IMR-90 (cell line): ENCODE data around the gene MIEN1. TPM values are rescaled to one million over a fixed set of nuclear protein-coding genes. Genes with fewer than 3 reads are reported as not detected.

Experiments used
- ATAC-seq: fragments of 200-7000 bp; cut with Tn5 transposase; 2 replicates; pipeline ENCODE4 v1.9.1; 2020; ENCODE audit warnings: low read depth, mild to moderate bottlenecking, moderate library complexity
- BruUV-seq: library from RNA; stranded (reverse); fragments of 400-500 nt; replicated peaks from 2 replicates; lab custom pipeline; 2021; lab: Mats Ljungman, UMichigan
- CTCF ChIA-PET: fragments of 300-600 bp; formaldehyde crosslinking; extraction: SDS; loops from one replicate; lab custom pipeline; 2021; ENCODE audit warnings: antibody characterized with exemption; lab: Yijun Ruan, JAX
- POLR2A ChIA-PET: fragments of 300-600 bp; sonication (Branson Sonifier 250); formaldehyde crosslinking; loops from one replicate; lab custom pipeline; 2022; ENCODE audit warnings: antibody characterized with exemption; ENCODE audit not compliant: unreplicated experiment; lab: Charles Lee
- DNase-seq: peaks from one replicate; pipeline ENCODE4 v3.0.0; 2013
- H2AFZ ChIP-seq: replicated peaks from 2 replicates; pipeline ENCODE3; 2013; ENCODE audit warnings: low read length, mild to moderate bottlenecking; ENCODE audit not compliant: poor library complexity
- H2AK5ac ChIP-seq: 2 replicates; pipeline ENCODE4 v1.6.1; 2013; ENCODE audit warnings: low read depth, low read length, inconsistent platforms
- H2AK9ac ChIP-seq: replicated peaks from 2 replicates; pipeline ENCODE3; 2013; ENCODE audit warnings: mild to moderate bottlenecking, low read depth, low read length, moderate library complexity; ENCODE audit not compliant: poor library complexity
- H2BK120ac ChIP-seq: 2 replicates; pipeline ENCODE4 v1.6.1; 2013; ENCODE audit warnings: low read depth, low read length, inconsistent platforms
- H2BK15ac ChIP-seq: 3 replicates; pipeline ENCODE4 v1.6.1; 2013; ENCODE audit warnings: low read depth, low read length, inconsistent platforms
- H2BK20ac ChIP-seq: 2 replicates; pipeline ENCODE4 v1.6.1; 2013; ENCODE audit warnings: low read depth, mild to moderate bottlenecking, inconsistent platforms, low read length, moderate library complexity
- H2BK5ac ChIP-seq: 2 replicates; pipeline ENCODE4 v1.6.1; 2013; ENCODE audit warnings: mild to moderate bottlenecking, low read depth, low read length, inconsistent platforms; ENCODE audit not compliant: poor library complexity, severe bottlenecking
- H3K14ac ChIP-seq: replicated peaks from 2 replicates; pipeline ENCODE4 v1.6.1; 2013; ENCODE audit warnings: low read depth, low read length, inconsistent platforms
- H3K18ac ChIP-seq: 2 replicates; pipeline ENCODE4 v1.6.1; 2013; ENCODE audit warnings: low read depth, low read length, control low read depth
- H3K23ac ChIP-seq: 2 replicates; pipeline ENCODE4 v1.6.1; 2013; ENCODE audit warnings: low read depth, low read length, inconsistent platforms
- H3K27ac ChIP-seq: 2 replicates; pipeline ENCODE4 v1.5.1; 2013; ENCODE audit warnings: mild to moderate bottlenecking, control low read depth, low read length; ENCODE audit not compliant: insufficient read depth
- H3K27me3 ChIP-seq: 2 replicates; pipeline ENCODE4 v1.6.1; 2013; ENCODE audit warnings: low read length; ENCODE audit not compliant: control insufficient read depth, insufficient read depth
- H3K36me3 ChIP-seq: 2 replicates; pipeline ENCODE4 v1.6.1; 2013; ENCODE audit warnings: low read length, mixed read lengths; ENCODE audit not compliant: control insufficient read depth, insufficient read depth
- H3K4ac ChIP-seq: 2 replicates; pipeline ENCODE4 v1.6.1; 2013; ENCODE audit warnings: low read depth, low read length, inconsistent platforms
- H3K4me1 ChIP-seq: 2 replicates; pipeline ENCODE4 v1.6.1; 2013; ENCODE audit warnings: low read length, mixed read lengths; ENCODE audit not compliant: control insufficient read depth, insufficient read depth
- H3K4me2 ChIP-seq: 2 replicates; pipeline ENCODE4 v1.6.1; 2013; ENCODE audit warnings: low read depth, mild to moderate bottlenecking, control low read depth, low read length, moderate library complexity
- H3K4me3 ChIP-seq: 2 replicates; pipeline ENCODE4 v1.5.1; 2013; ENCODE audit warnings: low read depth, mild to moderate bottlenecking, control low read depth, low read length, moderate library complexity; ENCODE audit not compliant: insufficient read depth
- H3K56ac ChIP-seq: 2 replicates; pipeline ENCODE4 v1.6.1; 2013; ENCODE audit warnings: low read length, inconsistent platforms; ENCODE audit not compliant: insufficient read depth; ENCODE audit errors: extremely low read depth
- H3K79me1 ChIP-seq, 2 experiments: 2 replicates each; pipeline ENCODE4 v1.6.1; 2013; ENCODE audit warnings: low read length in 2 of 2, inconsistent platforms in 1 of 2, low read depth in 1 of 2
- H3K9ac ChIP-seq: 2 replicates; pipeline ENCODE4 v1.6.1; 2013; ENCODE audit warnings: low read depth, low read length, control low read depth
- H3K9me1 ChIP-seq: 2 replicates; pipeline ENCODE4 v1.6.1; 2013; ENCODE audit warnings: low read length, inconsistent platforms; ENCODE audit not compliant: insufficient read depth
- H3K9me3 ChIP-seq: 2 replicates; pipeline ENCODE4 v1.6.1; 2013; ENCODE audit warnings: low read length; ENCODE audit not compliant: control insufficient read depth, insufficient read depth
- H4K20me1 ChIP-seq: 2 replicates; pipeline ENCODE4 v1.6.1; 2013; ENCODE audit warnings: low read length, inconsistent platforms; ENCODE audit not compliant: insufficient read depth
- H4K5ac ChIP-seq: 2 replicates; pipeline ENCODE4 v1.6.1; 2013; ENCODE audit warnings: mild to moderate bottlenecking, low read depth, low read length, control low read depth
- H4K8ac ChIP-seq, 2 experiments: 2 replicates each; pipeline ENCODE4 v1.6.1; 2013; ENCODE audit warnings: low read depth in 2 of 2, low read length in 2 of 2, control low read depth in 1 of 2, inconsistent platforms in 1 of 2
- H4K91ac ChIP-seq: 2 replicates; pipeline ENCODE4 v1.6.1; 2013; ENCODE audit warnings: low read depth, low read length, inconsistent platforms; ENCODE audit not compliant: insufficient read depth
- MAFK ChIP-seq: IDR thresholded peaks from 2 replicates; pipeline ENCODE4 v1.6.1; 2012; ENCODE audit warnings: low read depth, low read length, improper control_type of control experiment
- RFX5 ChIP-seq: IDR thresholded peaks from 2 replicates; pipeline ENCODE4 v1.8.0; 2012; ENCODE audit warnings: low read depth, mild to moderate bottlenecking, low read length, moderate library complexity
- WGBS, 2 experiments: methylation state at CpG; one replicate each; pipeline versions ENCODE4 v1.1.5 to v1.1.7; 2013; ENCODE audit warnings: missing lambda C conversion rate in 2 of 2; ENCODE audit not compliant: insufficient read length in 1 of 2; ENCODE audit errors: extremely low coverage in 2 of 2; 5-methylcytosine and 5-hydroxymethylcytosine counted together
- dilution Hi-C: fragments of 300-500 bp; cut with HindIII; formaldehyde crosslinking; loops from one replicate; pipeline ENCODE4 v1.14.3; 2018; ENCODE audit warnings: low sequenced_read_pairs; ENCODE audit not compliant: unreplicated experiment
- in situ Hi-C: fragments of 300-500 bp; cut with MboI; formaldehyde crosslinking; loops from 3 replicates; pipeline ENCODE4 v1.14.3; 2019; ENCODE audit warnings: low sequenced_read_pairs, inconsistent platforms, mixed read lengths
- intact Hi-C: fragments of 100-400 bp; cut with micrococcal nuclease; formaldehyde crosslinking; loops from 2 replicates; pipeline ENCODE4 v1.10.0; 2022
- polyA plus RNA-seq, 3 experiments: library from polyadenylated mRNA; depleted of rRNA; stranded (reverse); fragments of >200 nt; gene quantifications; 2 replicates each; pipeline ENCODE4 v1.2.3, GENCODE V29; 2012; ENCODE audit warnings: low replicate concordance in 1 of 3
- total RNA-seq: library from RNA; depleted of rRNA; stranded (reverse); fragments of >200 nt; gene quantifications from 2 replicates; pipeline ENCODE4 v1.2.3, GENCODE V29; 2012

MIEN1 gene
- total and polyA plus RNA-seq, 2 of the 4 experiments (the other 2 are of a cell fraction), result 20.3 to 75.6 TPM

- POLR2A ChIA-PET, result no interaction called here
- intact Hi-C loops, result no loop called here
- ATAC-seq, result no peak
- Histone ChIP-seq H3K14ac (no peak overlapping the region), H2BK120ac (no peak overlapping the region), H2BK5ac (no peak overlapping the region), H2AK9ac (no peak overlapping the region), H3K79me1 (no peaks in the 10 kb centered on the region), H3K23ac (no peak overlapping the region), H2BK20ac (no peak overlapping the region), H3K9me1 (0 out of 2 replicates have a peak, but pooled peaks cover 6% of the 10 kb centered on the region), H3K9me3 (no peaks in the 10 kb centered on the region), H2AFZ (no peak overlapping the region), H3K56ac (no peak overlapping the region), H3K4me1 (peaks cover 10% of the 10 kb centered on the region; the same call in 1 of the 2 replicates), H3K4ac (no peak overlapping the region), H3K27ac (no peak overlapping the region), H3K4me3 (no peak overlapping the region), H4K5ac (no peak overlapping the region), H3K18ac (no peak overlapping the region), H3K27me3 (peaks cover 33% of the 10 kb centered on the region), H3K9ac (no peak overlapping the region), H3K36me3 (no peaks in the 10 kb centered on the region), H2AK5ac (no peak overlapping the region), H4K20me1 (no peaks in the 10 kb centered on the region), H3K4me2 (no peak overlapping the region), H2BK15ac (no peak overlapping the region), H4K8ac (no peak overlapping the region), H4K91ac (no peak overlapping the region)
- CTCF ChIA-PET, result interaction anchor here (0.6 kb wide), 1 partner anchor 12 kb away, joined by 3 read pairs; no protein-coding TSS in a partner anchor
- in situ Hi-C loops, result no loop called here
- no peak for TF ChIP-seq MAFK
- TF ChIP-seq RFX5, result no peak
- no TSS peak for BruUV-seq
- DNase-seq, result no peak
- dilution Hi-C loops, result no loop called here
- no CpG with 5 or more reads among the region's 8 CpGs for WGBS, 2 experiments
These were observed 14.5 kb upstream of the MIEN1 start for GRCh38 chr17:39744836-39745215.
